SK-N-SH (cell line): Measurements from ENCODE around the gene ARID3A. TPM values are rescaled to one million over a fixed set of nuclear protein-coding genes. Genes with fewer than 3 reads are reported as not detected.

Experiments
- CTCF ChIA-PET: fragments of 300-600, 350-600 bp; formaldehyde crosslinking; extraction: SDS; loops from one replicate; lab custom pipeline; 2021; lab: Yijun Ruan, JAX
- POLR2A ChIA-PET: fragments of 350-600 bp; sonication (Branson Sonifier 250); formaldehyde crosslinking; extraction: SDS; loops from one replicate; lab custom pipeline; 2020; ENCODE audit warnings: antibody characterized with exemption, inconsistent platforms; lab: Yijun Ruan, JAX
- DNase-seq: peaks from one replicate; pipeline ENCODE4 v3.0.0; 2012
- H2AFZ ChIP-seq: fragments of 200-600 bp; sonication (generic); 2 replicates; pipeline ENCODE4 v1.8.1; 2016; ENCODE audit warnings: antibody characterized with exemption, mild to moderate bottlenecking, low read depth
- H3F3A ChIP-seq: fragments of 200-600 bp; sonication (generic); replicated peaks from 2 replicates; pipeline ENCODE3; 2016; ENCODE audit warnings: antibody characterized with exemption, mild to moderate bottlenecking; ENCODE audit not compliant: insufficient read depth
- H3K27ac ChIP-seq, 2 experiments: fragments of 200-500 bp in 1 of 2; fragments of 200-600 bp in 1 of 2; sonication (Bioruptor generic) in 1 of 2; sonication (generic), shearing (Covaris generic) in 1 of 2; 2 replicates each; pipeline versions ENCODE4 v1.5.1 to v1.6.1; 2014 to 2016; ENCODE audit warnings: low read depth in 2 of 2, inconsistent platforms in 1 of 2, low read length in 1 of 2, mild to moderate bottlenecking in 1 of 2, mixed read lengths in 1 of 2
- H3K27me3 ChIP-seq: fragments of 200-600 bp; sonication (generic), shearing (Covaris generic); 2 replicates; pipeline ENCODE4 v1.6.1; 2016; ENCODE audit warnings: mixed run types; ENCODE audit not compliant: insufficient read depth
- H3K36me3 ChIP-seq, 2 experiments: fragments of 200-500 bp in 1 of 2; fragments of 200-600 bp in 1 of 2; sonication (Bioruptor generic) in 1 of 2; sonication (generic) in 1 of 2; replicated peaks in 1 of 2; 2 replicates each; pipeline versions ENCODE3 to v1.5.1; 2014 to 2016; ENCODE audit warnings: low read length in 1 of 2, mild to moderate bottlenecking in 1 of 2; ENCODE audit not compliant: insufficient read depth in 2 of 2, control insufficient read depth in 1 of 2
- H3K4me1 ChIP-seq, 2 experiments: fragments of 200-500 bp in 1 of 2; fragments of 200-600 bp in 1 of 2; sonication (Bioruptor generic) in 1 of 2; sonication (generic), shearing (Covaris generic) in 1 of 2; 2 replicates each; pipeline versions ENCODE4 v1.5.1 to v1.6.1; 2014 to 2016; ENCODE audit warnings: low read depth in 1 of 2, low read length in 1 of 2, mixed run types in 1 of 2; ENCODE audit not compliant: insufficient read depth in 2 of 2, control insufficient read depth in 1 of 2
- H3K4me2 ChIP-seq: fragments of 200-600 bp; sonication (generic), shearing (Covaris generic); 2 replicates; pipeline ENCODE4 v1.6.1; 2017; ENCODE audit warnings: mixed run types
- H3K4me3 ChIP-seq, 2 experiments: fragments of 200-500 bp in 1 of 2; fragments of 200-600 bp in 1 of 2; sonication (Bioruptor generic) in 1 of 2; sonication (generic), shearing (Covaris generic) in 1 of 2; 2 replicates each; pipeline versions ENCODE4 v1.5.1 to v1.8.1; 2014 to 2016; ENCODE audit warnings: low read depth in 2 of 2, inconsistent platforms in 1 of 2, low read length in 1 of 2, mild to moderate bottlenecking in 1 of 2, mixed read lengths in 1 of 2, moderate library complexity in 1 of 2
- H3K79me2 ChIP-seq: fragments of 200-600 bp; sonication (generic); 2 replicates; pipeline ENCODE4 v1.8.1; 2017; ENCODE audit warnings: mild to moderate bottlenecking; ENCODE audit not compliant: insufficient read depth
- H3K9ac ChIP-seq: fragments of 200-600 bp; sonication (generic); 2 replicates; pipeline ENCODE4 v1.6.1; 2017; ENCODE audit warnings: mixed run types
- H3K9me2 ChIP-seq: fragments of 200-600 bp; sonication (generic); 2 replicates; pipeline ENCODE4 v1.6.1; 2017; ENCODE audit warnings: mixed run types
- H3K9me3 ChIP-seq: fragments of 200-600 bp; sonication (generic); 2 replicates; pipeline ENCODE4 v1.6.1; 2017; ENCODE audit warnings: mixed run types, mild to moderate bottlenecking, moderate library complexity
- H4K20me1 ChIP-seq: fragments of 200-600 bp; sonication (generic); 2 replicates; pipeline ENCODE4 v1.6.1; 2017; ENCODE audit warnings: mild to moderate bottlenecking, mixed run types; ENCODE audit not compliant: insufficient read depth
- ELF1 ChIP-seq: IDR thresholded peaks from 2 replicates; pipeline ENCODE4 v1.4.0; 2012
- EP300 ChIP-seq, 2 experiments: IDR thresholded peaks; 2 replicates each; pipeline versions ENCODE4 v1.4.0 to v1.6.1; 2012; ENCODE audit warnings: borderline replicate concordance in 1 of 2, low read depth in 1 of 2, low read length in 1 of 2
- EZH2phosphoT487 ChIP-seq: fragments of 200-600 bp; sonication (generic); IDR thresholded peaks from 2 replicates; pipeline ENCODE4 v1.6.1; 2017; ENCODE audit warnings: low read depth, mixed run types, mild to moderate bottlenecking, antibody characterized with exemption, moderate library complexity, borderline replicate concordance
- FOSL2 ChIP-seq: IDR thresholded peaks from 2 replicates; pipeline ENCODE4 v1.4.0; 2012; ENCODE audit warnings: low read depth, mild to moderate bottlenecking, moderate library complexity, borderline replicate concordance
- FOXJ3 ChIP-seq: sonication (generic); formaldehyde crosslinking; IDR thresholded peaks from 2 replicates; pipeline ENCODE4 v1.5.1; 2020; ENCODE audit warnings: mild to moderate bottlenecking, missing genetic modification reagents
- FOXM1 ChIP-seq: IDR thresholded peaks from 2 replicates; pipeline ENCODE4 v1.4.0; 2012; ENCODE audit warnings: low read depth, mild to moderate bottlenecking
- GABPA ChIP-seq: IDR thresholded peaks from 2 replicates; pipeline ENCODE4 v1.4.0; 2012; ENCODE audit warnings: low read depth, mild to moderate bottlenecking
- GATA2 ChIP-seq: sonication (generic); formaldehyde crosslinking; IDR thresholded peaks from 2 replicates; pipeline ENCODE4 v1.5.0; 2020; ENCODE audit warnings: mild to moderate bottlenecking, missing genetic modification reagents
- MEF2A ChIP-seq: IDR thresholded peaks from 2 replicates; pipeline ENCODE4 v1.4.0; 2012; ENCODE audit warnings: low read depth, borderline replicate concordance
- MXI1 ChIP-seq: IDR thresholded peaks from 2 replicates; pipeline ENCODE4 v1.6.1; 2012; ENCODE audit warnings: mild to moderate bottlenecking, low read depth, low read length, improper control_type of control experiment
- POLR2AphosphoS5 ChIP-seq: IDR thresholded peaks from 2 replicates; pipeline ENCODE4 v1.6.1; 2012; ENCODE audit warnings: low read depth, low read length
- RAD21 ChIP-seq: IDR thresholded peaks from 2 replicates; pipeline ENCODE4 v1.6.1; 2012; ENCODE audit warnings: mild to moderate bottlenecking, low read length
- RFX5 ChIP-seq: IDR thresholded peaks from 2 replicates; pipeline ENCODE4 v1.6.1; 2012; ENCODE audit warnings: mild to moderate bottlenecking, improper control_type of control experiment, low read length
- RXRA ChIP-seq: IDR thresholded peaks from 2 replicates; pipeline ENCODE4 v1.4.0; 2012; ENCODE audit warnings: low read depth, mild to moderate bottlenecking, borderline replicate concordance
- SIN3A ChIP-seq: IDR thresholded peaks from 2 replicates; pipeline ENCODE4 v1.6.1; 2012; ENCODE audit warnings: low read depth, mild to moderate bottlenecking, low read length, moderate library complexity, borderline replicate concordance
- TEAD4 ChIP-seq: IDR thresholded peaks from 2 replicates; pipeline ENCODE4 v1.4.0; 2012; ENCODE audit warnings: mild to moderate bottlenecking, borderline replicate concordance; ENCODE audit not compliant: insufficient read depth
- YY1 ChIP-seq: IDR thresholded peaks from 2 replicates; pipeline ENCODE4 v1.4.0; 2012; ENCODE audit warnings: low read depth, mild to moderate bottlenecking
- WGBS: methylation state at CpG from one replicate; pipeline ENCODE4 v1.1.6; 2017; ENCODE audit warnings: low lambda C conversion rate; 5-methylcytosine and 5-hydroxymethylcytosine counted together
- polyA plus RNA-seq, 3 experiments: library from polyadenylated mRNA; depleted of rRNA; stranded (reverse); fragments of >200 nt; gene quantifications; 2 replicates each; pipeline ENCODE4 v1.2.3, GENCODE V29; 2012
- TF ChIP-seq, protein P1 (sequence below): IDR thresholded peaks from 2 replicates; pipeline ENCODE4 v1.4.0; 2012; ENCODE audit warnings: low read depth
- TF ChIP-seq, protein P2 (sequence below): fragments of 150-350 bp; IDR thresholded peaks from 2 replicates; pipeline ENCODE4 v1.6.1; 2016; ENCODE audit warnings: mild to moderate bottlenecking, low read depth, low read length
- TF ChIP-seq, protein P3 (sequence below): fragments of 200-600 bp; sonication (generic); IDR thresholded peaks from 2 replicates; pipeline ENCODE4 v1.6.1; 2017; ENCODE audit warnings: antibody characterized with exemption, mild to moderate bottlenecking, moderate library complexity
- TF ChIP-seq, protein P4 (sequence below): IDR thresholded peaks from 2 replicates; pipeline ENCODE4 v1.4.0; 2012; ENCODE audit warnings: low read depth, borderline replicate concordance

ARID3A gene
- polyA plus RNA-seq, 1 of the 3 experiments (the other 2 are of a cell fraction), result 8.6 TPM

DNA sequence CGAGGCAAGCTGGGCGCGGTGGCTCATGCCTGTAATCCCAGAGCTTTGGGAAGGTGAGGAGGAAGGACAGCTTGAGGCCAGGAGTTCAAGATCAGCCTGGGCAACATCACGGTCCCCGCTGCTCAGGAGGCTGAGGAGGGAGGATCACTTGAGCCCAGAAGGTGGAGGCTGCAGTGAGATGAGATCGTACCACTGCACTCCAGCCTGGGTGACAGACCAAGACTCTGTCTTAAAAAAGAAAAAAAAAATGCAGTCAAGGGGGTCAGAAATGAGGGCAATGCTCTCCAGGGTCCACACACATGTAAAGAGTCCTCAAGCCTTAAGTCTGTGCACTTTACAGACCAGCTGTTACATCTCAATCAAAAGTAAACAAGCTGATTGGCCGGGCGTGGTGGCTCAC lies 21.3 kb upstream of the ARID3A start (continued):
- TF ChIP-seq FOSL2 (no peak), ELF1 (no peak), FOXM1 (no peak), RFX5 (no peak)

DNA sequence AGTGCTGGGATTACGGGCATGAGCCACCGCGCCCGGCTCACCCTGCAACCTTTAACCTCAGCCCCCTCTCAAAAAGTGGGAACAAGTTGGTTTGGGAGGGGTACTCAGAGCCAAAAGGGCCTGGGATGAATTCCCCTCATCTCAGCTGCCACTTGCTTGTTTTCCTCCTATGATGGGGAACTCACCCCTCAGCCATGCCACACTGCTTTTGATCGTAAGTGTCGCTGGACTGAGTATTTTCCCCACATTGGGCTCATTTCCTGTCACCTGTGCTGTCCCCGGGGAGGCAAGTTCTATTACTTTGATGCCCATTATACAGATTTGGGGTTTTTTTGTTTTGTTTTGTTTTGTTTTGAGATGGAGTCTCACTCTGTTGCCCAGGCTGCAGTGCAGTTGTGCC lies 19.4 kb upstream of the ARID3A start:
- Histone ChIP-seq H3K27me3 (no peaks in the 10 kb centered on the region), H3K36me3 (peaks cover 0 to 6% of the 10 kb centered on the region in 2 experiments), H3K27ac (no peak overlapping the region), H3K4me2 (no peak overlapping the region), H3K9me3 (no peaks in the 10 kb centered on the region), H3K79me2 (peaks cover 89% of the 10 kb centered on the region), H3K9me2 (no peaks in the 10 kb centered on the region), H3F3A (peaks cover 4% of the 10 kb centered on the region), H4K20me1 (peaks cover 61% of the 10 kb centered on the region), H3K4me3 (no peak overlapping the region), H2AFZ (no peak overlapping the region), H3K4me1 (no peaks in the 10 kb centered on the region; a peak in 2 of 4 replicates), H3K9ac (no peak overlapping the region)
- 99% methylated on average over 7 of the region's 7 CpGs for WGBS
- ChIA-PET CTCF (interaction anchor here (1.1 to 2.8 kb wide), 3 partner anchors 9 to 11 kb away, joined by 3 to 7 read pairs (median 3); no protein-coding TSS in a partner anchor), POLR2A (no interaction called here)
- no peak for DNase-seq
- TF ChIP-seq RXRA, result no peak
- TF ChIP-seq GABPA, result no peak
- TF ChIP-seq FOSL2, result no peak
- no peak for TF ChIP-seq POLR2AphosphoS5
- no peak for TF ChIP-seq ELF1
- TF ChIP-seq EZH2phosphoT487, result no peak
- TF ChIP-seq MXI1, result no peak
- TF ChIP-seq, protein P1, sequence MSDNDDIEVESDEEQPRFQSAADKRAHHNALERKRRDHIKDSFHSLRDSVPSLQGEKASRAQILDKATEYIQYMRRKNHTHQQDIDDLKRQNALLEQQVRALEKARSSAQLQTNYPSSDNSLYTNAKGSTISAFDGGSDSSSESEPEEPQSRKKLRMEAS, result no peak
- TF ChIP-seq YY1, result no peak
- TF ChIP-seq TEAD4, result no peak

DNA sequence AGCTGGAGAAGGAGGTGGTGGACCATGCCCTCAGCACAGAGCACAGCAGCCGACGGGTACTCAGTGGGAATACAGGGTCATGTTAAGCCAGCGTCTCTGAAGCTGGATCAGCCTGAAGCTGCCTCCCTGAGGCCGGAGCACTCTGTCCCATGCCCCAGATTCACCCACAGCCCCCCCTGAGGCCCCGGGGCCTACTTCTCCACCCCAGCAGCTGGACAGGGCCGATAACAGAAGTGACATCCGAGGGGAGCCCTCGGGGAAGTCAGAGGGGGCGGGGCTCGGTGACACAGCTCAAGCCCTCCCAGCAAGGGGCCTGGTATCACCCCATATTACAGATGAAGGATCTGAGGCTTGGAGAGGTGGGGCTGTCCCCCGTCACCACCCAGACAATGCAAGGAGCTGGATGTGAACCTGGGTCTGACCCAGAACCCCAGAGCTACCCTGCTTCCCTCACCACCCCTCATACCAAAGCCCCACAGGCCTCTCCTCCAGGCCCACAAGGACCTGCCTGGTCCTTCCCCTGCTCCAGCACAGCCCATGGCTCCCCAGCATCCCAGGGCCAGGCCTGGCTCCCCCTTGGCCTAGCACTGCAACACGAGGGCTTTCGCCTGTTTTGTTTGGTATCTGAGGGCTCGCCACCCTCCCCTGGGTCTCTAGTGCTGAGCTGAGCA lies 18.5 kb upstream of the ARID3A start:
- Histone ChIP-seq H3K27me3 (no peaks in the 10 kb centered on the region), H3K9me2 (no peaks in the 10 kb centered on the region), H3K4me3 (no peak overlapping the region), H3K27ac (no peak overlapping the region), H3K9me3 (no peaks in the 10 kb centered on the region), H3K36me3 (no peaks in the 10 kb centered on the region), H3K79me2 (peaks cover 84% of the 10 kb centered on the region), H2AFZ (no peak overlapping the region), H3F3A (peaks cover 2% of the 10 kb centered on the region), H3K4me2 (no peak overlapping the region), H3K4me1 (no peaks in the 10 kb centered on the region; a peak in 2 of 4 replicates), H3K9ac (no peak overlapping the region), H4K20me1 (peaks cover 63% of the 10 kb centered on the region)
- DNase-seq, result no peak
- TF ChIP-seq, protein P2, sequence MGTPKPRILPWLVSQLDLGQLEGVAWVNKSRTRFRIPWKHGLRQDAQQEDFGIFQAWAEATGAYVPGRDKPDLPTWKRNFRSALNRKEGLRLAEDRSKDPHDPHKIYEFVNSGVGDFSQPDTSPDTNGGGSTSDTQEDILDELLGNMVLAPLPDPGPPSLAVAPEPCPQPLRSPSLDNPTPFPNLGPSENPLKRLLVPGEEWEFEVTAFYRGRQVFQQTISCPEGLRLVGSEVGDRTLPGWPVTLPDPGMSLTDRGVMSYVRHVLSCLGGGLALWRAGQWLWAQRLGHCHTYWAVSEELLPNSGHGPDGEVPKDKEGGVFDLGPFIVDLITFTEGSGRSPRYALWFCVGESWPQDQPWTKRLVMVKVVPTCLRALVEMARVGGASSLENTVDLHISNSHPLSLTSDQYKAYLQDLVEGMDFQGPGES, result no peak
- no peak for TF ChIP-seq SIN3A
- no peak for TF ChIP-seq FOSL2
- TF ChIP-seq, protein P3, sequence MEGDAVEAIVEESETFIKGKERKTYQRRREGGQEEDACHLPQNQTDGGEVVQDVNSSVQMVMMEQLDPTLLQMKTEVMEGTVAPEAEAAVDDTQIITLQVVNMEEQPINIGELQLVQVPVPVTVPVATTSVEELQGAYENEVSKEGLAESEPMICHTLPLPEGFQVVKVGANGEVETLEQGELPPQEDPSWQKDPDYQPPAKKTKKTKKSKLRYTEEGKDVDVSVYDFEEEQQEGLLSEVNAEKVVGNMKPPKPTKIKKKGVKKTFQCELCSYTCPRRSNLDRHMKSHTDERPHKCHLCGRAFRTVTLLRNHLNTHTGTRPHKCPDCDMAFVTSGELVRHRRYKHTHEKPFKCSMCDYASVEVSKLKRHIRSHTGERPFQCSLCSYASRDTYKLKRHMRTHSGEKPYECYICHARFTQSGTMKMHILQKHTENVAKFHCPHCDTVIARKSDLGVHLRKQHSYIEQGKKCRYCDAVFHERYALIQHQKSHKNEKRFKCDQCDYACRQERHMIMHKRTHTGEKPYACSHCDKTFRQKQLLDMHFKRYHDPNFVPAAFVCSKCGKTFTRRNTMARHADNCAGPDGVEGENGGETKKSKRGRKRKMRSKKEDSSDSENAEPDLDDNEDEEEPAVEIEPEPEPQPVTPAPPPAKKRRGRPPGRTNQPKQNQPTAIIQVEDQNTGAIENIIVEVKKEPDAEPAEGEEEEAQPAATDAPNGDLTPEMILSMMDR, result no peak
- TF ChIP-seq MEF2A, result no peak
- no peak for TF ChIP-seq EP300 (IDR thresholded peaks at IDR 0.05; ENCODE audit: borderline replicate concordance in 1 of 2, low read depth in 1 of 2, low read length in 1 of 2)
- TF ChIP-seq GATA2 (CRISPR knock-in tag), result no peak
- no peak for TF ChIP-seq GABPA
- no peak for TF ChIP-seq FOXJ3
- no peak for TF ChIP-seq YY1
- no peak for TF ChIP-seq RAD21
- no peak for TF ChIP-seq POLR2AphosphoS5
- TF ChIP-seq, protein P4, sequence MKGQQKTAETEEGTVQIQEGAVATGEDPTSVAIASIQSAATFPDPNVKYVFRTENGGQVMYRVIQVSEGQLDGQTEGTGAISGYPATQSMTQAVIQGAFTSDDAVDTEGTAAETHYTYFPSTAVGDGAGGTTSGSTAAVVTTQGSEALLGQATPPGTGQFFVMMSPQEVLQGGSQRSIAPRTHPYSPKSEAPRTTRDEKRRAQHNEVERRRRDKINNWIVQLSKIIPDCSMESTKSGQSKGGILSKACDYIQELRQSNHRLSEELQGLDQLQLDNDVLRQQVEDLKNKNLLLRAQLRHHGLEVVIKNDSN, result no peak
- 88% methylated on average over 7 of the region's 14 CpGs for WGBS
- ChIA-PET POLR2A (no interaction called here), CTCF (interaction anchor here (0.6 to 2.8 kb wide), 4 partner anchors 10 to 43 kb away, joined by 3 to 7 read pairs (median 5); no protein-coding TSS in a partner anchor)
